HEK293 (cell line): ENCODE results near the gene SPRED2.
A peak's percentile ranks its signal among the peaks of the same experiment; 100 is the strongest.

Experiments
- CTCF ChIA-PET: fragments of 350-600 bp; formaldehyde crosslinking; extraction: SDS; loops from one replicate; lab custom pipeline; 2021; ENCODE audit warnings: antibody characterized with exemption; lab: Yijun Ruan, JAX
- POLR2A ChIA-PET: fragments of 300-600 bp; formaldehyde crosslinking; extraction: SDS; loops from one replicate; lab custom pipeline; 2020; ENCODE audit warnings: antibody characterized with exemption, inconsistent platforms; lab: Yijun Ruan, JAX
- H3K27ac ChIP-seq: fragments of 200-500 bp; sonication (Bioruptor generic); 2 replicates; pipeline ENCODE4 v1.5.1; 2014; ENCODE audit warnings: low read depth, low read length, control low read depth, inconsistent platforms; ENCODE audit errors: extremely low read depth
- H3K36me3 ChIP-seq, 2 experiments: fragments of 200-500 bp in 1 of 2; sonication (Bioruptor generic) in 1 of 2; 1 replicate in 1 of 2; 2 replicates in 1 of 2; pipeline ENCODE4 v1.5.1; 2014 to 2017; ENCODE audit warnings: inconsistent platforms in 2 of 2, low read length in 2 of 2; ENCODE audit not compliant: control insufficient read depth in 2 of 2, insufficient read depth in 1 of 2
- H3K4me1 ChIP-seq: fragments of 200-500 bp; sonication (Bioruptor generic); 2 replicates; pipeline ENCODE4 v1.5.1; 2014; ENCODE audit warnings: mild to moderate bottlenecking, low read length, inconsistent platforms; ENCODE audit not compliant: control insufficient read depth, insufficient read depth
- H3K4me3 ChIP-seq: 2 replicates; pipeline ENCODE4 v1.5.1; 2011; ENCODE audit warnings: low read depth, mild to moderate bottlenecking, control low read depth, low read length, moderate library complexity
- H3K9me3 ChIP-seq: fragments of 200-500 bp; sonication (Bioruptor generic); 2 replicates; pipeline ENCODE4 v1.5.1; 2014; ENCODE audit warnings: low read depth, low read length, inconsistent platforms; ENCODE audit not compliant: control insufficient read depth, insufficient read depth
- BCL11B ChIP-seq: fragments of 450-650 bp; formaldehyde crosslinking; IDR thresholded peaks from 2 replicates; pipeline ENCODE4 v1.5.1; 2016; ENCODE audit warnings: low read depth, missing biosample characterization, missing genetic modification characterization
- GLIS1 ChIP-seq: fragments of 450-650 bp; formaldehyde crosslinking; IDR thresholded peaks from 2 replicates; pipeline ENCODE4 v1.5.1; 2016; ENCODE audit warnings: missing biosample characterization, missing genetic modification characterization
- PRDM4 ChIP-seq: fragments of 450-650 bp; formaldehyde crosslinking; IDR thresholded peaks from 2 replicates; pipeline ENCODE4 v1.5.1; 2017; ENCODE audit warnings: missing biosample characterization, missing genetic modification characterization
- ZBTB7A ChIP-seq: fragments of 450-650 bp; formaldehyde crosslinking; IDR thresholded peaks from 2 replicates; pipeline ENCODE4 v1.5.1; 2016; ENCODE audit warnings: low read depth, missing biosample characterization, missing genetic modification characterization
- ZEB2 ChIP-seq: fragments of 450-650 bp; formaldehyde crosslinking; IDR thresholded peaks from 2 replicates; pipeline ENCODE4 v1.5.1; 2016; ENCODE audit warnings: missing biosample characterization, missing genetic modification characterization
- ZFHX2 ChIP-seq: fragments of 450-650 bp; formaldehyde crosslinking; conservative IDR thresholded peaks from 2 replicates; pipeline ENCODE4 v1.5.1; 2016; ENCODE audit warnings: missing biosample characterization, missing genetic modification characterization
- ZFP37 ChIP-seq: fragments of 450-650 bp; formaldehyde crosslinking; IDR thresholded peaks from 2 replicates; pipeline ENCODE4 v1.5.1; 2016; ENCODE audit warnings: missing biosample characterization, missing genetic modification characterization
- ZNF26 ChIP-seq: fragments of 450-650 bp; formaldehyde crosslinking; IDR thresholded peaks from 2 replicates; pipeline ENCODE4 v1.5.1; 2016; ENCODE audit warnings: missing biosample characterization, missing genetic modification characterization
- ZNF501 ChIP-seq: fragments of 450-650 bp; formaldehyde crosslinking; IDR thresholded peaks from 2 replicates; pipeline ENCODE4 v1.5.1; 2016; ENCODE audit warnings: missing biosample characterization, missing genetic modification characterization
- ZNF521 ChIP-seq: fragments of 450-650 bp; formaldehyde crosslinking; IDR thresholded peaks from 2 replicates; pipeline ENCODE4 v1.5.1; 2017; ENCODE audit warnings: missing biosample characterization, mild to moderate bottlenecking, missing genetic modification characterization
- TF ChIP-seq, protein P1 (sequence below): fragments of 450-650 bp; formaldehyde crosslinking; IDR thresholded peaks from 2 replicates; pipeline ENCODE4 v1.5.1; 2017; ENCODE audit warnings: missing biosample characterization, missing genetic modification characterization
- TF ChIP-seq, protein P2 (sequence below): fragments of 450-650 bp; formaldehyde crosslinking; IDR thresholded peaks from 2 replicates; pipeline ENCODE4 v1.5.1; 2016; ENCODE audit warnings: missing biosample characterization, missing genetic modification characterization
- TF ChIP-seq, protein P3 (sequence below): fragments of 450-650 bp; formaldehyde crosslinking; IDR thresholded peaks from 2 replicates; pipeline ENCODE4 v1.5.1; 2016; ENCODE audit warnings: missing biosample characterization, missing genetic modification characterization
- TF ChIP-seq, protein P4 (sequence below): fragments of 450-650 bp; formaldehyde crosslinking; IDR thresholded peaks from 2 replicates; pipeline ENCODE4 v1.5.1; 2016; ENCODE audit warnings: missing biosample characterization, missing genetic modification characterization

SPRED2 gene

DNA sequence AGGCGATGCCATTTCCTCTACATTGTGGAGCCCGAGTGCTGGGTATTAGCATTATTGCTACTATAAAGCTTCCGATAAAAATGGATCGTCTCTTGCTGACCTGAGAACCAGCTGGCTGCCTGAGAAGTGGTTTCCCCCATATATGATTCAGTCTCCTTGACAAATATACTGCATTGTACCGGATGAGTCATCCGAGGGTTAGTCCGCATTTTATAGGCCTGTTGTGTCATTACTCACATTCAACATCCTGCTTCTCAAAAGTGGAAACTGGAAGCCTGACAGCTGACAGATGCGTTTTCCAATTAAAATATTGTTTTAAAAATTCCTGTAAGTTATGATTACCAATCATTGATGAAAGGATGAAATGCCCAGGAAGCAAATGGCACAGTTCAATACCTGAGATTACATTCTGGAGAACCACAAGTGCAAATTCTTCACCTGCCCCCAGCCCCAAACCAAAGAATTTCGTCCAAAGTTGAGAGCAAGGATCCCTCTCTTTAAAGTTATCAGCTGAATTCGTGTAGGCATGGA is 65.7 kb downstream of the SPRED2 start (continued):
- 0 out of 2 replicates have a peak, but pooled peaks have one; percentile 17 for TF ChIP-seq PRDM4 (tag by site-specific recombination)

- CTCF ChIA-PET = interaction anchor here (1.0 kb wide), 2 partner anchors 12 to 22 kb away, joined by 3 to 4 read pairs; no protein-coding TSS in a partner anchor
- H3K36me3 ChIP-seq = no peaks in the 10 kb centered on the region
- peaks cover 45% of the 10 kb centered on the region for H3K4me1 ChIP-seq
- no peak overlapping the region for H3K27ac ChIP-seq
- no peaks in the 10 kb centered on the region for H3K9me3 ChIP-seq
- no peak for TF ChIP-seq ZNF521 (tag by site-specific recombination)
- TF ChIP-seq, protein P1, sequence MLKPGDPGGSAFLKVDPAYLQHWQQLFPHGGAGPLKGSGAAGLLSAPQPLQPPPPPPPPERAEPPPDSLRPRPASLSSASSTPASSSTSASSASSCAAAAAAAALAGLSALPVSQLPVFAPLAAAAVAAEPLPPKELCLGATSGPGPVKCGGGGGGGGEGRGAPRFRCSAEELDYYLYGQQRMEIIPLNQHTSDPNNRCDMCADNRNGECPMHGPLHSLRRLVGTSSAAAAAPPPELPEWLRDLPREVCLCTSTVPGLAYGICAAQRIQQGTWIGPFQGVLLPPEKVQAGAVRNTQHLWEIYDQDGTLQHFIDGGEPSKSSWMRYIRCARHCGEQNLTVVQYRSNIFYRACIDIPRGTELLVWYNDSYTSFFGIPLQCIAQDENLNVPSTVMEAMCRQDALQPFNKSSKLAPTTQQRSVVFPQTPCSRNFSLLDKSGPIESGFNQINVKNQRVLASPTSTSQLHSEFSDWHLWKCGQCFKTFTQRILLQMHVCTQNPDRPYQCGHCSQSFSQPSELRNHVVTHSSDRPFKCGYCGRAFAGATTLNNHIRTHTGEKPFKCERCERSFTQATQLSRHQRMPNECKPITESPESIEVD (tag by site-specific recombination) = peak; percentile 68
- no peak overlapping the region for H3K4me3 ChIP-seq
- POLR2A ChIA-PET = no interaction called here
Observed at GRCh38 chr2:65364986-65365733, 67.2 kb downstream of the SPRED2 start.

GRCh38 chr2:65363879-65364666 is 68.3 kb downstream of the SPRED2 start:
- H3K4me1 ChIP-seq = peaks cover 50% of the 10 kb centered on the region
- no peaks in the 10 kb centered on the region for H3K36me3 ChIP-seq
- H3K4me3 ChIP-seq = no peak overlapping the region
- H3K9me3 ChIP-seq = no peaks in the 10 kb centered on the region
- TF ChIP-seq ZNF501 (tag by site-specific recombination) = no peak
- no peak for TF ChIP-seq BCL11B
- TF ChIP-seq ZBTB7A (tag by site-specific recombination) = no peak
- no peak for TF ChIP-seq ZFP37 (tag by site-specific recombination)
- no peak for TF ChIP-seq ZNF26 (tag by site-specific recombination)
- H3K27ac ChIP-seq = no peak overlapping the region
- CTCF ChIA-PET = interaction anchor here (0.7 to 1.0 kb wide), 3 partner anchors 11 to 97 kb away, joined by 3 to 4 read pairs (median 4); no protein-coding TSS in a partner anchor
- POLR2A ChIA-PET = no interaction called here

DNA sequence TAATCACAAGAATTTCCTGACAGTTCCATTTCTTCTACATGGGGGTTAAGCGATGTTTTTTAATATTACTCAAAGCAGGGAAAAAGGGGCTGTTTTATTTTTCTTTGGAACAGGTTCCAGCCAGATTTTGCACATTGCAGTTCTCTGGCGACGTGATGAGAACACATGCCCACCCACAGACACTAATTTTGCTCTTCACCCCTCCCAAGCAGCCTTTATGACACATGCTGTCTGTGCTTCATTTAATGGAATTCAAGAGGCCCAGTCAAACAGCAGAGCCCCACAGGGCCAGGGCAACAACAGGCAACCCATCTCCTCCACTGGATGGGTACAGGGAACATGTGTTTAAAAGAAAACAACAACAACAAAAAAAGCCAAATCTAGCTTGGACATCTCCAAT is 70.8 kb downstream of the SPRED2 start:
- POLR2A ChIA-PET = no interaction called here
- peaks cover 46% of the 10 kb centered on the region for H3K4me1 ChIP-seq
- TF ChIP-seq, protein P2, sequence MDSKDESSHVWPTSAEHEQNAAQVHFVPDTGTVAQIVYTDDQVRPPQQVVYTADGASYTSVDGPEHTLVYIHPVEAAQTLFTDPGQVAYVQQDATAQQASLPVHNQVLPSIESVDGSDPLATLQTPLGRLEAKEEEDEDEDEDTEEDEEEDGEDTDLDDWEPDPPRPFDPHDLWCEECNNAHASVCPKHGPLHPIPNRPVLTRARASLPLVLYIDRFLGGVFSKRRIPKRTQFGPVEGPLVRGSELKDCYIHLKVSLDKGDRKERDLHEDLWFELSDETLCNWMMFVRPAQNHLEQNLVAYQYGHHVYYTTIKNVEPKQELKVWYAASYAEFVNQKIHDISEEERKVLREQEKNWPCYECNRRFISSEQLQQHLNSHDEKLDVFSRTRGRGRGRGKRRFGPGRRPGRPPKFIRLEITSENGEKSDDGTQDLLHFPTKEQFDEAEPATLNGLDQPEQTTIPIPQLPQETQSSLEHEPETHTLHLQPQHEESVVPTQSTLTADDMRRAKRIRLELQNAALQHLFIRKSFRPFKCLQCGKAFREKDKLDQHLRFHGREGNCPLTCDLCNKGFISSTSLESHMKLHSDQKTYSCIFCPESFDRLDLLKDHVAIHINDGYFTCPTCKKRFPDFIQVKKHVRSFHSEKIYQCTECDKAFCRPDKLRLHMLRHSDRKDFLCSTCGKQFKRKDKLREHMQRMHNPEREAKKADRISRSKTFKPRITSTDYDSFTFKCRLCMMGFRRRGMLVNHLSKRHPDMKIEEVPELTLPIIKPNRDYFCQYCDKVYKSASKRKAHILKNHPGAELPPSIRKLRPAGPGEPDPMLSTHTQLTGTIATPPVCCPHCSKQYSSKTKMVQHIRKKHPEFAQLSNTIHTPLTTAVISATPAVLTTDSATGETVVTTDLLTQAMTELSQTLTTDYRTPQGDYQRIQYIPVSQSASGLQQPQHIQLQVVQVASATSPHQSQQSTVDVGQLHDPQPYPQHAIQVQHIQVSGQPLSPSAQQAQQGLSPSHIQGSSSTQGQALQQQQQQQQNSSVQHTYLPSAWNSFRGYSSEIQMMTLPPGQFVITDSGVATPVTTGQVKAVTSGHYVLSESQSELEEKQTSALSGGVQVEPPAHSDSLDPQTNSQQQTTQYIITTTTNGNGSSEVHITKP (tag by site-specific recombination) = peak; percentile 78
- TF ChIP-seq, protein P3, sequence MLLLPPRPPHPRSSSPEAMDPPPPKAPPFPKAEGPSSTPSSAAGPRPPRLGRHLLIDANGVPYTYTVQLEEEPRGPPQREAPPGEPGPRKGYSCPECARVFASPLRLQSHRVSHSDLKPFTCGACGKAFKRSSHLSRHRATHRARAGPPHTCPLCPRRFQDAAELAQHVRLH = no peak
- TF ChIP-seq ZFHX2 (tag by site-specific recombination) (0 out of 2 replicates have a peak, but pooled peaks have one; percentile 23), GLIS1 (tag by site-specific recombination) (0 out of 2 replicates have a peak, but pooled peaks have one; percentile 24), ZEB2 (tag by site-specific recombination) (0 out of 2 replicates have a peak, but pooled peaks have one; percentile 28)
- TF ChIP-seq, protein P4, sequence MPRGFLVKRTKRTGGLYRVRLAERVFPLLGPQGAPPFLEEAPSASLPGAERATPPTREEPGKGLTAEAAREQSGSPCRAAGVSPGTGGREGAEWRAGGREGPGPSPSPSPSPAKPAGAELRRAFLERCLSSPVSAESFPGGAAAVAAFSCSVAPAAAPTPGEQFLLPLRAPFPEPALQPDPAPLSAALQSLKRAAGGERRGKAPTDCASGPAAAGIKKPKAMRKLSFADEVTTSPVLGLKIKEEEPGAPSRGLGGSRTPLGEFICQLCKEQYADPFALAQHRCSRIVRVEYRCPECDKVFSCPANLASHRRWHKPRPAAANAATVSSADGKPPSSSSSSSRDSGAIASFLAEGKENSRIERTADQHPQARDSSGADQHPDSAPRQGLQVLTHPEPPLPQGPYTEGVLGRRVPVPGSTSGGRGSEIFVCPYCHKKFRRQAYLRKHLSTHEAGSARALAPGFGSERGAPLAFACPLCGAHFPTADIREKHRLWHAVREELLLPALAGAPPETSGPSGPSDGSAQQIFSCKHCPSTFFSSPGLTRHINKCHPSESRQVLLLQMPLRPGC = 0 out of 2 replicates have a peak, but pooled peaks have one; percentile 26

More for the DNA sequence above, 70.8 kb downstream of the SPRED2 start:
- Histone ChIP-seq H3K9me3 (no peaks in the 10 kb centered on the region), H3K4me3 (no peak overlapping the region), H3K27ac (no peak overlapping the region), H3K36me3 (no peaks in the 10 kb centered on the region)
- CTCF ChIA-PET = interaction anchor here (0.7 kb wide), 1 partner anchor 9 kb away, joined by 3 read pairs; no protein-coding TSS in a partner anchor
